Measurements from ENCODE around the gene GPC6. TPM values are rescaled to one million over a fixed set of nuclear protein-coding genes. Genes with fewer than 3 reads are reported as not detected.

Gene GPC6
- total RNA-seq, 3 donors from 2014 or later (not counting 1 experiment from before 2014, with no cell fraction given): not detected

DNA sequence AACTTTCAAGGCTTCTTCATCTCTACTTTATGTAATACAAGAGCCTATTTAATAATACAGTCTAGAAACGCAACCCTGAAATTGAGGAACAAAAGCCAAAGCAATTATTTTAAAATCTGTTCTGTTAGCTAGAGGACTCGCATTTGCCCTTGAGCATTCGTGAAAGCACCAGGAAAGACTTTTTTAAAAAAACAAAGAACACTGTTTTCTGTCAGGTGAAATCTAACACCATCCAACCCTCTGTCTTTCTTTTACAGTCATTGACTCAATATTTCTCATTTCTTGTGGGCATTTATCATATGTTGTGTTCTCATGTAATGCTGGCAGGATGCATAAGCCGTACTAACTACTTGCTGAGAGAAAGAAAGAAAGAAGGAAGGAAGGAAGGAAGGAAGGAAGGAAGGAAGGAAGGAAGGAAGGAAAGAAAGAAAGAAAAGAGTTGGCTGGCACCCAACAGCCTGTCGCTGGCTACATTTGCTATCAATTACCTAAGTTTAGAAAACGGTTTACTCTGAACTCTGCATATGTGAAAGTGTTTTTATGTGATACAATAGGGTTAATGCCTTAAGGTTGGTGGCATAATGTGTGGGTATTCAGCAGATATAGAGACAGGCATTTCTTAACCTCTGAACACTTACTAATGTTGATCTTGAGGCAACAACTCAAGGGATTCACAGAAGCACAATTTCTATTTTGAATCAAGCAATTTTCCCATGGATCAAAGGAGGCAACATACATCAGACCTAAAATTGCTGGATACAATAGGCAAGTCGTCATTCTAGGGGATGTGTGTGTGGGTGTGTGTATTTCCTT lies 807.4 kb downstream of the GPC6 start:
- WGBS (ENCODE audit: insufficient coverage): 80% methylated on average over 6 of the region's 7 CpGs
- Histone ChIP-seq H3K27me3 (ENCODE audit: control insufficient read depth, insufficient read depth, low read length) (no peaks in the 10 kb centered on the region), H3K4me1 (ENCODE audit: control insufficient read depth, insufficient read depth, low read length) (no peaks in the 10 kb centered on the region), H3K9me3 (ENCODE audit: control insufficient read depth, insufficient read depth, low read length) (no peaks in the 10 kb centered on the region), H3K36me3 (ENCODE audit: control insufficient read depth, insufficient read depth, low read length) (no peaks in the 10 kb centered on the region), H3K4me3 (ENCODE audit: low read length) (no peak overlapping the region), H3K27ac (ENCODE audit: low read length) (no peak overlapping the region)
- ATAC-seq: no peak
- Mint-ChIP-seq H3K4me3 (no peak overlapping the region), H3K9me3 (peaks cover 2 to 5% of the 10 kb centered on the region in 2 donors), H3K27me3 (ENCODE audit: low read depth in 2 of 2) (peaks cover 0 to 2% of the 10 kb centered on the region in 2 donors), H3K4me1 (no peaks in the 10 kb centered on the region), H3K27ac (no peak overlapping the region), H3K36me3 (no peaks in the 10 kb centered on the region)
- no peak for DNase-seq
- TF ChIP-seq, protein P1, sequence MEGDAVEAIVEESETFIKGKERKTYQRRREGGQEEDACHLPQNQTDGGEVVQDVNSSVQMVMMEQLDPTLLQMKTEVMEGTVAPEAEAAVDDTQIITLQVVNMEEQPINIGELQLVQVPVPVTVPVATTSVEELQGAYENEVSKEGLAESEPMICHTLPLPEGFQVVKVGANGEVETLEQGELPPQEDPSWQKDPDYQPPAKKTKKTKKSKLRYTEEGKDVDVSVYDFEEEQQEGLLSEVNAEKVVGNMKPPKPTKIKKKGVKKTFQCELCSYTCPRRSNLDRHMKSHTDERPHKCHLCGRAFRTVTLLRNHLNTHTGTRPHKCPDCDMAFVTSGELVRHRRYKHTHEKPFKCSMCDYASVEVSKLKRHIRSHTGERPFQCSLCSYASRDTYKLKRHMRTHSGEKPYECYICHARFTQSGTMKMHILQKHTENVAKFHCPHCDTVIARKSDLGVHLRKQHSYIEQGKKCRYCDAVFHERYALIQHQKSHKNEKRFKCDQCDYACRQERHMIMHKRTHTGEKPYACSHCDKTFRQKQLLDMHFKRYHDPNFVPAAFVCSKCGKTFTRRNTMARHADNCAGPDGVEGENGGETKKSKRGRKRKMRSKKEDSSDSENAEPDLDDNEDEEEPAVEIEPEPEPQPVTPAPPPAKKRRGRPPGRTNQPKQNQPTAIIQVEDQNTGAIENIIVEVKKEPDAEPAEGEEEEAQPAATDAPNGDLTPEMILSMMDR (IDR thresholded peaks at IDR 0.05): no peak
- intact Hi-C loops (cut with micrococcal nuclease): no loop called here

DNA sequence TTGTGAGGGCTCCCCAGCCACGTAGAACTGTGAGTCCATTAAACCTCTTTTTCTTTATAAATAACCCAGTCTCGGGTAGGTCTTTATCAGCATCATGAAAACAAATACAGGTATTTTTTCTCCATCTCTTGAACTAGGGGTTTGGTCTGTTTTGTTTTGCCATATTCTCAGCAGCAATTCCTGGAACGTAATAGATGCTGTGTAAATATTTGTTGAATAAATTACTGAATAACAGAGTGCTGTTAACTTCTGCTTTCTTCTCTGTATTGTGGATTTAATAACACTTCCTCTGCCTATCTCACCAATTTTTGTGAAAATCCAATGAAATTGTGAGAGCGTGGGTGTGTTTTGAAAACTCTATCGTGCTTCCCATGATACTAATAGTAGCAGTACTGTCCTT lies 823.4 kb downstream of the GPC6 start:
- DNase-seq (no peak), ATAC-seq (no peak)
- Mint-ChIP-seq H3K4me3 (no peak overlapping the region), H3K36me3 (peaks cover 8% of the 10 kb centered on the region), H3K9me3 (no peaks in the 10 kb centered on the region), H3K27me3 (ENCODE audit: low read depth in 2 of 2) (peaks cover 7 to 9% of the 10 kb centered on the region in 2 donors), H3K4me1 (no peaks in the 10 kb centered on the region), H3K27ac (no peak overlapping the region)
- Histone ChIP-seq H3K4me1 (ENCODE audit: control insufficient read depth, insufficient read depth, low read length) (no peaks in the 10 kb centered on the region), H3K27me3 (ENCODE audit: control insufficient read depth, insufficient read depth, low read length) (no peaks in the 10 kb centered on the region), H3K27ac (ENCODE audit: low read length) (no peak overlapping the region), H3K36me3 (ENCODE audit: control insufficient read depth, insufficient read depth, low read length) (no peaks in the 10 kb centered on the region), H3K4me3 (ENCODE audit: low read length) (no peak overlapping the region), H3K9me3 (ENCODE audit: control insufficient read depth, insufficient read depth, low read length) (no peaks in the 10 kb centered on the region)
- intact Hi-C loops (cut with micrococcal nuclease): no loop called here
- 77% methylated on average over 4 of the region's 5 CpGs for WGBS (ENCODE audit: insufficient coverage)
- TF ChIP-seq, protein P1 (IDR thresholded peaks at IDR 0.05): no peak

DNA sequence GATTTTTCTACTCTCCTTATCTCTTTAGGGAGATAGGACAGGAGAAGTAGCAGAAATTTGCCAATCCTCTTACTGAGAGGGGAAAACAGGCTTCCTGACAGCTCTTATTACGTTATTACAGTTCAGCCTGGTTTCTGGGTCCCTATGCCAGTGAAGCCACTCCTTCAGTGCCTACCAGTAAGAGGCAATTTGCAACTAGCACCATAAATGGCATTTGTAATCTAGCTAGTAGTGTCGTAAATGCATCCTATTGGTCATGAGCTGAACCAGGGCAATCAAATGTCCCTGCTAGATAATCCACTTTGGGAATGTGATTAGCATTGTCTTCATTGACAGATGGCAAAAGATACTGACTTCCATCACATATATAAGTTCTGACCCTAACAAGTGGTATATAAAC lies 824.1 kb downstream of the GPC6 start:
- intact Hi-C loops (cut with micrococcal nuclease): no loop called here
- no peaks in the 10 kb centered on the region for H3K9me3 ChIP-seq (ENCODE audit: control insufficient read depth, insufficient read depth, low read length)
- H3K4me1 ChIP-seq (ENCODE audit: control insufficient read depth, insufficient read depth, low read length): no peaks in the 10 kb centered on the region
- Mint-ChIP-seq H3K36me3 (peaks cover 8% of the 10 kb centered on the region), H3K4me1 (no peaks in the 10 kb centered on the region), H3K27ac (no peak overlapping the region), H3K9me3 (no peaks in the 10 kb centered on the region), H3K4me3 (no peak overlapping the region), H3K27me3 (ENCODE audit: low read depth in 2 of 2) (peaks cover 7 to 9% of the 10 kb centered on the region in 2 donors)
- no peaks in the 10 kb centered on the region for H3K36me3 ChIP-seq (ENCODE audit: control insufficient read depth, insufficient read depth, low read length)
- DNase-seq: no peak
- H3K27me3 ChIP-seq (ENCODE audit: control insufficient read depth, insufficient read depth, low read length): no peaks in the 10 kb centered on the region
- TF ChIP-seq, protein P1 (IDR thresholded peaks at IDR 0.05): no peak
- H3K4me3 ChIP-seq (ENCODE audit: low read length): no peak overlapping the region
- no peak for ATAC-seq
- WGBS (ENCODE audit: insufficient coverage): 82% methylated on average over 2 of the region's 2 CpGs
- H3K27ac ChIP-seq (ENCODE audit: low read length): no peak overlapping the region

Data from natural killer cell (primary cell).